Vagina (tissue), 2 donors: Measurements from ENCODE around the gene OR2AT4. TPM values are rescaled to one million over a fixed set of nuclear protein-coding genes. Genes with fewer than 3 reads are reported as not detected.

Experiments
- DNase-seq, 2 donors: peaks; one replicate each; pipeline ENCODE4 v3.0.0-alpha.2; 2017; ENCODE audit errors: extremely low spot score in 2 of 2
- H3K27ac ChIP-seq: fragments of 200-600 bp; sonication (generic); one replicate; pipeline ENCODE4 v1.5.1; 2019
- H3K27me3 ChIP-seq: fragments of 200-600 bp; sonication (generic); one replicate; pipeline ENCODE4 v1.5.1; 2019
- H3K36me3 ChIP-seq, 2 donors: fragments of 200-600 bp; sonication (generic); one replicate each; pipeline ENCODE4 v1.5.1; 2017 to 2019
- H3K4me1 ChIP-seq: fragments of 200-600 bp; sonication (generic); one replicate; pipeline ENCODE4 v1.5.1; 2019
- H3K4me3 ChIP-seq, 2 donors: fragments of 200-600 bp; sonication (generic); 1 replicate in 1 of 2; 2 replicates in 1 of 2; pipeline ENCODE4 v1.5.1; 2016 to 2019
- H3K9me3 ChIP-seq: fragments of 200-600 bp; sonication (generic); one replicate; pipeline ENCODE4 v1.5.1; 2019
- POLR2A ChIP-seq, 2 donors: fragments of 450-650 bp; IDR thresholded peaks; one replicate each; pipeline ENCODE4 v1.6.1; 2017; ENCODE audit warnings: antibody characterized with exemption in 2 of 2, mild to moderate bottlenecking in 2 of 2, moderate library complexity in 2 of 2
- POLR2AphosphoS5 ChIP-seq, 2 donors: sonication (generic); formaldehyde crosslinking; IDR thresholded peaks; one replicate each; pipeline ENCODE4 v1.9.0; 2017; ENCODE audit warnings: antibody characterized with exemption in 2 of 2, mild to moderate bottlenecking in 2 of 2, low read depth in 1 of 2; ENCODE audit not compliant: insufficient read depth in 1 of 2
- intact Hi-C: fragments of 100-400 bp; cut with DNase I; formaldehyde crosslinking; loops from one replicate; pipeline ENCODE4 v1.15.1; 2023
- total RNA-seq: library from RNA; depleted of rRNA; stranded (reverse); fragments of >200 nt; gene quantifications from one replicate; pipeline ENCODE4 v1.2.3, GENCODE V29; 2016
- TF ChIP-seq, protein P1 (sequence below), 3 experiments: fragments of 450-650 bp in 2 of 3; fragments of 200-600 bp in 1 of 3; sonication (generic) in 1 of 3; IDR thresholded peaks; one replicate each; pipeline ENCODE4 v1.5.1; 2017 to 2019; ENCODE audit warnings: antibody characterized with exemption in 3 of 3, mild to moderate bottlenecking in 2 of 3, moderate library complexity in 2 of 3

OR2AT4 gene
- total RNA-seq, 1 donor from 2014 or later, result not detected

DNA sequence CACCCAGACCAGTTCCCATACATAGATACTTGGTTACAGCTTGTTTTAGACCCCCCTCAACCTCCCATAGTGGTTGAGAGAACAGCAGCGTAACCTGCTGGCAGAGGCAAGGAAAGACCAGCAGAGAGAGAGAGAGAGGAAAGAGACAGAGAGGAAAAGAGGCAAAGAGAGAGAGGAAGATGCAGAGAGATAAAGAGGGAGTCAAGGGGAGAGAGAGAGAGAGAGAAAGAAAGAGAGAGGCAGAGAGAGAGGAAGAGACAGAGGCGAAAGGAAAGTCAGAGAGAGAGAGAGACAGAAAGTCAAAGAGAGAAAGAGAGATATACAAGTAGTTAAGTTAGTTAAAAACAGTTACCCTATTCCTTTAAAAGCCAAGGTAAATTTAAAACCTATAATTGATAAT, 55.4 kb downstream of the OR2AT4 start:
- no peak overlapping the region for H3K4me3 ChIP-seq
- no peak overlapping the region for H3K27ac ChIP-seq
- TF ChIP-seq, protein P1, sequence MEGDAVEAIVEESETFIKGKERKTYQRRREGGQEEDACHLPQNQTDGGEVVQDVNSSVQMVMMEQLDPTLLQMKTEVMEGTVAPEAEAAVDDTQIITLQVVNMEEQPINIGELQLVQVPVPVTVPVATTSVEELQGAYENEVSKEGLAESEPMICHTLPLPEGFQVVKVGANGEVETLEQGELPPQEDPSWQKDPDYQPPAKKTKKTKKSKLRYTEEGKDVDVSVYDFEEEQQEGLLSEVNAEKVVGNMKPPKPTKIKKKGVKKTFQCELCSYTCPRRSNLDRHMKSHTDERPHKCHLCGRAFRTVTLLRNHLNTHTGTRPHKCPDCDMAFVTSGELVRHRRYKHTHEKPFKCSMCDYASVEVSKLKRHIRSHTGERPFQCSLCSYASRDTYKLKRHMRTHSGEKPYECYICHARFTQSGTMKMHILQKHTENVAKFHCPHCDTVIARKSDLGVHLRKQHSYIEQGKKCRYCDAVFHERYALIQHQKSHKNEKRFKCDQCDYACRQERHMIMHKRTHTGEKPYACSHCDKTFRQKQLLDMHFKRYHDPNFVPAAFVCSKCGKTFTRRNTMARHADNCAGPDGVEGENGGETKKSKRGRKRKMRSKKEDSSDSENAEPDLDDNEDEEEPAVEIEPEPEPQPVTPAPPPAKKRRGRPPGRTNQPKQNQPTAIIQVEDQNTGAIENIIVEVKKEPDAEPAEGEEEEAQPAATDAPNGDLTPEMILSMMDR (IDR thresholded peaks at IDR 0.05), result no peak
- TF ChIP-seq POLR2AphosphoS5 (IDR thresholded peaks at IDR 0.05; ENCODE audit: insufficient read depth in 1 of 2, low read depth in 1 of 2), result no peak

DNA sequence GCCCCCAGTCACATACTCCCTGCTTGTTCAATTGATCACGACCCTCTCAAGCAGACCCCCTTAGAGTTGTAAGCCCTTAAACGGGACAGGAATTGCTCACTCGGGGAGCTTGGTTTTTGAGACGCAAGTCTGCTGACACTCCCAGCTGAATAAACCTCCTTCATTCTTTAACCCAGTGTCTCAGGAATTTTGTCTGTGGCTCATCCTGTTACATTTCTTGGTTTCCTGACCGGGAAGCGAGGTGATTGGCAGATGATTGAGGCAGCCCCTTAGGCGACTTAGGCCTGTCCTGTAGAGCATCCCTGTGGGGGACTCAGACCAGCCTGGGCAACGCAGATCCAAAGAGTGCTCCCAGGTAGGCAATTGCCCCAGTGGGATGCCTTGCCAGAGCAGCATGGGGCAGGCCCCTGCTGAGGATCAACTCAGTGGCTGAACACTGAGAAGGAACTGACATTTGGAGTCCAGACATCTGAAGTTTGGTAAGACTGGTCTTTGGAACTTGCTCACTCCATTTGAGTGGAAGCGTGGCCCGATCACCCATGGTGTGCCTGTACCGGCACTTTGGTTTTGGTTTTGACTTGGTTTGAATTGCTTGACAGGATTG, 56.4 kb downstream of the OR2AT4 start:
- Histone ChIP-seq H3K27me3 (no peaks in the 10 kb centered on the region), H3K9me3 (no peaks in the 10 kb centered on the region), H3K4me3 (no peak overlapping the region), H3K4me1 (no peaks in the 10 kb centered on the region), H3K36me3 (no peaks in the 10 kb centered on the region), H3K27ac (no peak overlapping the region)
- TF ChIP-seq, protein P1 (IDR thresholded peaks at IDR 0.05), result no peak
- DNase-seq, result peak in 1 of 2 donors; percentile 49
- intact Hi-C loops, result no loop called here

More for the DNA sequence above, 55.4 kb downstream of the OR2AT4 start:
- Histone ChIP-seq H3K27me3 (no peaks in the 10 kb centered on the region), H3K9me3 (no peaks in the 10 kb centered on the region), H3K36me3 (no peaks in the 10 kb centered on the region), H3K4me1 (no peaks in the 10 kb centered on the region)
- no peak for DNase-seq
- intact Hi-C loops, result no loop called here

DNA sequence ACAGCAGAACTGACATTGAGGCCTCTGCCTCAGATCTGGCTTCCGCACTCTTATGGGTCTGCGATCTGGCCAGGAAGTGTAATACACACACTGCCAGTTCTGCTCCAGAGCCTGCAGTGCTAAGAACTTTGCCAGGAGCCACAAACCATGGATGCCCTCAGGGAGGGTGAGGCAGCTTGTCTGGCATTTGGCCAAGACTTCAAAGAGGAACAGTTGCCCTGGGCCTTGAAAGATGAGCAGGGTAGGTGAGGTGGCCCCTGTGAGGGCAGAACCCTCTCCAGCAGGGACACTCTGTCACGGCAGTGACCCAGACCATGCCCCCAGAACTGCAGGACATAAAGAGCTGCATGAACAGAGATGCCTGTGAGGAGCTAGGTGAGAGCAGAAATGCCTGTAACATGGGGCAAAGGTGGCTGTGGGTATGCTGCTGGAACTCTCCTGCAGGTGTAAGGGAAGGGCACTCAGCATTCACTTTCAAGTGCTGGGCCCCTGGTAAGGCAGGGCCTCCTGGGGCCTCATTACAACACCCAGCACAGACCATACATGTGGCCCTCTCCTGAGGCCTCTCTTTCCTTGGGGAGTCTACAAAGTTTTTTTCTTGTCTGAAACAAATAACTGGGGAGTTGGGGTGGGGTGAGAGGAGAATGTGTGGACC, 60.6 kb downstream of the OR2AT4 start:
- Histone ChIP-seq H3K36me3 (no peaks in the 10 kb centered on the region), H3K27me3 (no peaks in the 10 kb centered on the region), H3K9me3 (no peaks in the 10 kb centered on the region), H3K4me1 (no peaks in the 10 kb centered on the region), H3K27ac (no peak overlapping the region), H3K4me3 (no peak overlapping the region)
- intact Hi-C loops, result no loop called here
- DNase-seq, result peak in 1 of 2 donors; percentile 96
- TF ChIP-seq POLR2AphosphoS5 (IDR thresholded peaks at IDR 0.05; ENCODE audit: insufficient read depth in 1 of 2, low read depth in 1 of 2) (no peak), POLR2A (IDR thresholded peaks at IDR 0.05) (no peak)
- TF ChIP-seq, protein P1 (IDR thresholded peaks at IDR 0.05), result no peak

DNA sequence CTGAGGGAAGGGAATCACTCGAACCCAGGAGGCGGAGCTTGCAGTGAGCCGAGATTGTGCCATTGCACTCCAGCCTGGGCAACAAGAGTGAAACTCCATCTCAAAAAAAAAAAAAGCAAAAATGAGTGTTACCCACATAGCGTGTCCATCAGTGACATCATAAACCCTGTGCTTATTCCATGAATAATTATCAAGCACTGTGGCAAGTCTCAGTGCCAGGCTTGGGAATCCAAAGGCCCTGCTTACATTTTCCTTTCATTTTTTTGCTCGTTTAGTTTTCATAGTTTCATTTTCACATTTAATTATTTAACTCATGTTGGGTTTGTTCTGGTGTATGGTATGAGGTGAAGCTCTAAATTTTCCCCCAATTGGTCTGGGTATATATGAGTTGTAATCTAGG, 61.4 kb downstream of the OR2AT4 start:
- Histone ChIP-seq H3K4me3 (no peak overlapping the region), H3K4me1 (no peaks in the 10 kb centered on the region), H3K27ac (no peak overlapping the region), H3K9me3 (no peaks in the 10 kb centered on the region), H3K36me3 (no peaks in the 10 kb centered on the region), H3K27me3 (no peaks in the 10 kb centered on the region)
- intact Hi-C loops, result no loop called here
- TF ChIP-seq, protein P1 (IDR thresholded peaks at IDR 0.05), result no peak
- TF ChIP-seq POLR2AphosphoS5 (IDR thresholded peaks at IDR 0.05; ENCODE audit: insufficient read depth in 1 of 2, low read depth in 1 of 2) (no peak), POLR2A (IDR thresholded peaks at IDR 0.05) (no peak)
- DNase-seq, result no peak

DNA sequence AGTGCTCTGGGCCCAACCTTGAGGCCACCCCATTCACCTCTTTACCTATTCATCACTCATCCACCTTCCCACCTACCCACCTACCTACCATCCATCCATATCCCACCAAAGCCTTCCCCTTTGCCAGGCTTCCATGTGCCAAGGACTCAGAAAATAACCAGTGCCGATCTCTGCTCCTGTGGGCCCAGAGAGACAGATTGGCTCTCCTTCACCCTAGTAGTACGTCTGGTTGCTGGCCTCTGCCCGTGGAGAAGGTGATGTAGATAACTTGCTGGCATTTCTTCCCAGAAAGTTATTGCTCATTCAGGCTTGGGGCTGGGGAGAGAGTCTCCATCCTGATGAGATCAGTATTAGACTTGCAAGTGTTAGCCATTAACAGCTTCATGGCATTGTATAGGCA, 62.8 kb downstream of the OR2AT4 start:
- peak in 1 of 2 donors; percentile 67 for DNase-seq
- no peaks in the 10 kb centered on the region for H3K36me3 ChIP-seq
- no peaks in the 10 kb centered on the region for H3K9me3 ChIP-seq
- no peaks in the 10 kb centered on the region for H3K27me3 ChIP-seq
- H3K4me1 ChIP-seq, result no peaks in the 10 kb centered on the region
- intact Hi-C loops, result loop anchor here (5.0 kb wide), 2 partner anchors 102 to 1378 kb away; no protein-coding TSS in a partner anchor
- no peak overlapping the region for H3K27ac ChIP-seq
- no peak overlapping the region for H3K4me3 ChIP-seq
- no peak for TF ChIP-seq POLR2A (IDR thresholded peaks at IDR 0.05)
- no peak for TF ChIP-seq POLR2AphosphoS5 (IDR thresholded peaks at IDR 0.05; ENCODE audit: insufficient read depth in 1 of 2, low read depth in 1 of 2)
- TF ChIP-seq, protein P1 (IDR thresholded peaks at IDR 0.05), result no peak
